T-helper 22 cell (primary cell): ENCODE measurements around the gene HAAO.
"Not testable (repeated sequence)": the region's sequence is repeated elsewhere in the genome, so short reads cannot be mapped to it uniquely, and the experiment has no call there.

Experiments used
- DNase-seq: peaks from one replicate; pipeline ENCODE4 v3.0.0-alpha.2; 2020; ENCODE audit warnings: low read depth

Gene HAAO

GRCh38 chr2:42792583-42793333 lies at the start of gene HAAO:
HAAO (minus strand) TSS chr2:42792583; CDS start chr2:42792536, 47 bp downstream.
- no peak for DNase-seq

GRCh38 chr2:42841344-42841743 lies 49.0 kb upstream of the HAAO start:
- no peak for DNase-seq

GRCh38 chr2:42840760-42841159 lies 48.4 kb upstream of the HAAO start:
- no peak for DNase-seq

- no peak for DNase-seq
These were observed 47.6 kb upstream of the HAAO start for GRCh38 chr2:42839809-42840501.

GRCh38 chr2:42838133-42838532 lies 45.8 kb upstream of the HAAO start:
- DNase-seq: no peak

- DNase-seq: no peak
These were observed 43.4 kb upstream of the HAAO start for GRCh38 chr2:42835577-42836371.

- no peak for DNase-seq
These were observed 41.8 kb upstream of the HAAO start for GRCh38 chr2:42834161-42834560.

GRCh38 chr2:42832289-42832634 lies 39.9 kb upstream of the HAAO start:
- no peak for DNase-seq

GRCh38 chr2:42831575-42832288 lies 39.3 kb upstream of the HAAO start:
- DNase-seq: not testable (repeated sequence)

- no peak for DNase-seq
These were observed 38.7 kb upstream of the HAAO start for GRCh38 chr2:42830922-42831574.

- DNase-seq: no peak
These were observed 37.5 kb upstream of the HAAO start for GRCh38 chr2:42829671-42830440.

- peak; percentile 21 for DNase-seq
These were observed 36.4 kb upstream of the HAAO start for GRCh38 chr2:42828487-42829425.

GRCh38 chr2:42827647-42828486 lies 35.5 kb upstream of the HAAO start:
- peak; percentile 48 for DNase-seq

GRCh38 chr2:42826231-42826630 lies 33.8 kb upstream of the HAAO start:
- DNase-seq: no peak

GRCh38 chr2:42824454-42824807 lies 32.0 kb upstream of the HAAO start:
- DNase-seq: no peak

- DNase-seq: no peak
These were observed 31.5 kb upstream of the HAAO start for GRCh38 chr2:42823744-42824453.

- DNase-seq: no peak
These were observed 26.8 kb upstream of the HAAO start for GRCh38 chr2:42819160-42819559.

- DNase-seq: no peak
These were observed 23.3 kb upstream of the HAAO start for GRCh38 chr2:42815726-42816125.
